Urinary bladder (tissue), 4 donors: Measurements from ENCODE around the gene BCL2L13. TPM values are rescaled to one million over a fixed set of nuclear protein-coding genes. Genes with fewer than 3 reads are reported as not detected.
"Not testable (repeated sequence)": the region's sequence is repeated elsewhere in the genome, so short reads cannot be mapped to it uniquely, and the experiment has no call there.

Experiments
- DNase-seq: peaks from one replicate; pipeline ENCODE4 v3.0.0-alpha.2; 2015; ENCODE audit errors: extremely low spot score
- H3K27ac ChIP-seq: one replicate; pipeline ENCODE4 v1.5.1; 2013; ENCODE audit warnings: low read depth, mild to moderate bottlenecking, moderate library complexity
- H3K36me3 ChIP-seq: one replicate; pipeline ENCODE4 v1.6.1; 2013; ENCODE audit warnings: mild to moderate bottlenecking, moderate library complexity; ENCODE audit not compliant: insufficient read depth
- H3K4me1 ChIP-seq: one replicate; pipeline ENCODE4 v1.6.1; 2013; ENCODE audit warnings: mild to moderate bottlenecking, moderate library complexity; ENCODE audit not compliant: insufficient read depth
- H3K4me3 ChIP-seq: one replicate; pipeline ENCODE4 v1.5.1; 2013; ENCODE audit warnings: low read depth, low read length
- WGBS: extraction: QIAGEN DNeasy Blood & Tissue Kit; methylation state at CpG from one replicate; pipeline ENCODE4 v1.1.7; 2013; 5-methylcytosine and 5-hydroxymethylcytosine counted together
- polyA plus RNA-seq: library from polyadenylated mRNA; stranded (reverse); fragments of 200-250 nt; gene quantifications from one replicate; pipeline ENCODE4 v1.2.3, GENCODE V29; 2013
- total RNA-seq: library from RNA; depleted of rRNA; stranded (reverse); fragments of >200 nt; gene quantifications from one replicate; pipeline ENCODE4 v1.2.3, GENCODE V29; 2014
- donor health status: healthy with polysubstance abuse.
- donor health status: healthy.

The BCL2L13 gene
- total and polyA plus RNA-seq, 2 donors: 35.0 to 40.1 TPM

- Histone ChIP-seq H3K4me3 (peak within 1 kb of the TSS; percentile 98), H3K4me1 (peaks cover 2% of the 10 kb centered on the region), H3K36me3 (no peaks in the 10 kb centered on the region), H3K27ac (peak within 1 kb of the TSS; percentile 94)
- WGBS: under 1% methylated on average over 45 of the region's 45 CpGs
- DNase-seq: peak; percentile 95
Measured at GRCh38 chr22:17628406-17629172, 10.0 kb upstream of the BCL2L13 start, which contains the start of gene ATP6V1E1. TSS of gene ATP6V1E1 (minus strand) at chr22:17628749. CDS start at chr22:17628635, 114 bp downstream.

GRCh38 chr22:17629173-17629489, 9.4 kb upstream of the BCL2L13 start:
- no peak for DNase-seq

GRCh38 chr22:17629641-17630040, 8.9 kb upstream of the BCL2L13 start:
- H3K4me1 ChIP-seq: peaks cover 2% of the 10 kb centered on the region
- no peak for DNase-seq
- H3K27ac ChIP-seq: no peak overlapping the region
- 84% methylated on average over 7 of the region's 7 CpGs for WGBS
- H3K36me3 ChIP-seq: no peaks in the 10 kb centered on the region
- H3K4me3 ChIP-seq: no peak overlapping the region

More at GRCh38 chr22:17629173-17629489, 9.4 kb upstream of the BCL2L13 start:
- peaks cover 2% of the 10 kb centered on the region for H3K4me1 ChIP-seq
- no peaks in the 10 kb centered on the region for H3K36me3 ChIP-seq
- H3K27ac ChIP-seq: peak overlapping the region; percentile 94
- peak overlapping the region; percentile 98 for H3K4me3 ChIP-seq
- WGBS: 0% methylated on average over 1 of the region's 1 CpG

- 95% methylated on average over 9 of the region's 9 CpGs for WGBS
- no peak for DNase-seq
- no peak overlapping the region for H3K4me3 ChIP-seq
- H3K36me3 ChIP-seq: no peaks in the 10 kb centered on the region
- no peak overlapping the region for H3K27ac ChIP-seq
- peaks cover 2% of the 10 kb centered on the region for H3K4me1 ChIP-seq
Measured at GRCh38 chr22:17631076-17631565, 7.4 kb upstream of the BCL2L13 start.

- Histone ChIP-seq H3K36me3 (no peaks in the 10 kb centered on the region), H3K4me3 (no peak overlapping the region), H3K4me1 (no peaks in the 10 kb centered on the region), H3K27ac (peak overlapping the region; percentile 80)
- peak; percentile 76 for DNase-seq
- 46% methylated on average over 4 of the region's 4 CpGs for WGBS
Measured at GRCh38 chr22:17633217-17633997, 5.2 kb upstream of the BCL2L13 start.

- 84% methylated on average over 3 of the region's 3 CpGs for WGBS
- Histone ChIP-seq H3K4me1 (no peaks in the 10 kb centered on the region), H3K27ac (peak overlapping the region; percentile 80), H3K36me3 (no peaks in the 10 kb centered on the region), H3K4me3 (no peak overlapping the region)
- no peak for DNase-seq
Measured at GRCh38 chr22:17633998-17634323, 4.6 kb upstream of the BCL2L13 start.

- Histone ChIP-seq H3K27ac (no peak overlapping the region), H3K36me3 (no peaks in the 10 kb centered on the region), H3K4me1 (no peaks in the 10 kb centered on the region), H3K4me3 (no peak overlapping the region)
- WGBS: 89% methylated on average over 3 of the region's 3 CpGs
- no peak for DNase-seq
Measured at GRCh38 chr22:17634696-17635095, 3.9 kb upstream of the BCL2L13 start.

- not testable (repeated sequence) for H3K4me1 ChIP-seq, H3K36me3 ChIP-seq, H3K27ac ChIP-seq, H3K4me3 ChIP-seq, DNase-seq
- 85% methylated on average over 10 of the region's 10 CpGs for WGBS
Measured at GRCh38 chr22:17636850-17637249, 1.7 kb upstream of the BCL2L13 start.

GRCh38 chr22:17637490-17638181, 921 bp upstream of the BCL2L13 start:
- Histone ChIP-seq H3K36me3 (no peaks in the 10 kb centered on the region), H3K4me1 (peaks cover 2% of the 10 kb centered on the region), H3K4me3 (peak overlapping the region; percentile 65), H3K27ac (peak overlapping the region; percentile 97)
- no peak for DNase-seq
- WGBS: 46% methylated on average over 10 of the region's 10 CpGs

GRCh38 chr22:17638182-17638431, 450 bp upstream of the BCL2L13 start:
- H3K36me3 ChIP-seq: no peaks in the 10 kb centered on the region
- DNase-seq: no peak
- peaks cover 2% of the 10 kb centered on the region for H3K4me1 ChIP-seq
- H3K27ac ChIP-seq: peak overlapping the region; percentile 97
- WGBS: under 1% methylated on average over 10 of the region's 10 CpGs
- peak overlapping the region; percentile 65 for H3K4me3 ChIP-seq

- Histone ChIP-seq H3K4me1 (peaks cover 2% of the 10 kb centered on the region), H3K36me3 (no peaks in the 10 kb centered on the region), H3K4me3 (peak overlapping the region; percentile 65), H3K27ac (peak overlapping the region; percentile 97)
- peak; percentile 36 for DNase-seq
- 3% methylated on average over 8 of the region's 8 CpGs for WGBS
Measured at GRCh38 chr22:17639247-17639741, 737 bp downstream of the BCL2L13 start.

GRCh38 chr22:17641269-17641668, 2.7 kb downstream of the BCL2L13 start:
- no peak overlapping the region for H3K27ac ChIP-seq
- no peak for DNase-seq
- 56% methylated on average over 3 of the region's 3 CpGs for WGBS
- H3K4me3 ChIP-seq: no peak overlapping the region
- no peaks in the 10 kb centered on the region for H3K36me3 ChIP-seq
- peaks cover 2% of the 10 kb centered on the region for H3K4me1 ChIP-seq

GRCh38 chr22:17642357-17642756, 3.8 kb downstream of the BCL2L13 start:
- WGBS: 85% methylated on average over 4 of the region's 4 CpGs
- not testable (repeated sequence) for H3K27ac ChIP-seq, H3K4me1 ChIP-seq, H3K36me3 ChIP-seq, DNase-seq, H3K4me3 ChIP-seq
